ENCODE results near the gene ADAMTSL4.

GRCh38 chr1:150545486-150546032, 3.6 kb upstream of the ADAMTSL4 start:
- TF ChIP-seq, protein P1, sequence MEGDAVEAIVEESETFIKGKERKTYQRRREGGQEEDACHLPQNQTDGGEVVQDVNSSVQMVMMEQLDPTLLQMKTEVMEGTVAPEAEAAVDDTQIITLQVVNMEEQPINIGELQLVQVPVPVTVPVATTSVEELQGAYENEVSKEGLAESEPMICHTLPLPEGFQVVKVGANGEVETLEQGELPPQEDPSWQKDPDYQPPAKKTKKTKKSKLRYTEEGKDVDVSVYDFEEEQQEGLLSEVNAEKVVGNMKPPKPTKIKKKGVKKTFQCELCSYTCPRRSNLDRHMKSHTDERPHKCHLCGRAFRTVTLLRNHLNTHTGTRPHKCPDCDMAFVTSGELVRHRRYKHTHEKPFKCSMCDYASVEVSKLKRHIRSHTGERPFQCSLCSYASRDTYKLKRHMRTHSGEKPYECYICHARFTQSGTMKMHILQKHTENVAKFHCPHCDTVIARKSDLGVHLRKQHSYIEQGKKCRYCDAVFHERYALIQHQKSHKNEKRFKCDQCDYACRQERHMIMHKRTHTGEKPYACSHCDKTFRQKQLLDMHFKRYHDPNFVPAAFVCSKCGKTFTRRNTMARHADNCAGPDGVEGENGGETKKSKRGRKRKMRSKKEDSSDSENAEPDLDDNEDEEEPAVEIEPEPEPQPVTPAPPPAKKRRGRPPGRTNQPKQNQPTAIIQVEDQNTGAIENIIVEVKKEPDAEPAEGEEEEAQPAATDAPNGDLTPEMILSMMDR (IDR thresholded peaks at IDR 0.05; ENCODE audit: insufficient read depth, low read depth, low read length): no peak
- no peak for TF ChIP-seq EZH2 (IDR thresholded peaks at IDR 0.05; ENCODE audit: insufficient read depth, low read length)

All from astrocyte (in vitro differentiated cells and primary cell).